ENCODE measurements around the gene CTPS1. TPM values are rescaled to one million over a fixed set of nuclear protein-coding genes. Genes with fewer than 3 reads are reported as not detected.

CTPS1 gene
- total and polyA plus RNA-seq, 2 of the 13 experiments (the other 11 are each of a cell fraction or from before 2014, with no cell fraction given), result 9.6 to 42.8 TPM

DNA sequence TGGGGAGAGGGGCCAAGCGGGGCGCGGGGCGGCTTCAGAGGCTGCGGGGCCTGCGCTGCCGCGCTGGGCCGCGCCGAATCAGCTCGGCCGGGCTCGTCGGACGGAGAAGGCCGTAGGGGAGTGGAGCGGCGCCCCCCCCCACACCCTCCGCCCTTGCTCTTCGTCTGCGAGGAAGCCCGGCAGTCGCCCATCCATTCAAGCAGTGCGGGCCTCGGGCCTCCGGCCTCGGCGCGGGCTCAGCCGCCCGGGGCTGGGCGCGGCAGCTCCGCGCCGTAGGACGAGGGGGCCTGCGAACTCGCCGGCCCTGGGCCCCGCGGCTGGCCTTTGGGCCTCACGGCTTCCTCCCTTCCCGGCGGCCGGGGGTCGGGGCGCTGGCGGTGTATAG is 564 bp downstream of the CTPS1 start (continued):
- TF ChIP-seq, protein P1, sequence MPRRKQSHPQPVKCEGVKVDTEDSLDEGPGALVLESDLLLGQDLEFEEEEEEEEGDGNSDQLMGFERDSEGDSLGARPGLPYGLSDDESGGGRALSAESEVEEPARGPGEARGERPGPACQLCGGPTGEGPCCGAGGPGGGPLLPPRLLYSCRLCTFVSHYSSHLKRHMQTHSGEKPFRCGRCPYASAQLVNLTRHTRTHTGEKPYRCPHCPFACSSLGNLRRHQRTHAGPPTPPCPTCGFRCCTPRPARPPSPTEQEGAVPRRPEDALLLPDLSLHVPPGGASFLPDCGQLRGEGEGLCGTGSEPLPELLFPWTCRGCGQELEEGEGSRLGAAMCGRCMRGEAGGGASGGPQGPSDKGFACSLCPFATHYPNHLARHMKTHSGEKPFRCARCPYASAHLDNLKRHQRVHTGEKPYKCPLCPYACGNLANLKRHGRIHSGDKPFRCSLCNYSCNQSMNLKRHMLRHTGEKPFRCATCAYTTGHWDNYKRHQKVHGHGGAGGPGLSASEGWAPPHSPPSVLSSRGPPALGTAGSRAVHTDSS (CRISPR knock-in tag; conservative IDR thresholded peaks at IDR 0.05), result no peak
- no peak for TF ChIP-seq PAF1 (CRISPR knock-in tag; IDR thresholded peaks at IDR 0.05)
- TF ChIP-seq, protein P2, sequence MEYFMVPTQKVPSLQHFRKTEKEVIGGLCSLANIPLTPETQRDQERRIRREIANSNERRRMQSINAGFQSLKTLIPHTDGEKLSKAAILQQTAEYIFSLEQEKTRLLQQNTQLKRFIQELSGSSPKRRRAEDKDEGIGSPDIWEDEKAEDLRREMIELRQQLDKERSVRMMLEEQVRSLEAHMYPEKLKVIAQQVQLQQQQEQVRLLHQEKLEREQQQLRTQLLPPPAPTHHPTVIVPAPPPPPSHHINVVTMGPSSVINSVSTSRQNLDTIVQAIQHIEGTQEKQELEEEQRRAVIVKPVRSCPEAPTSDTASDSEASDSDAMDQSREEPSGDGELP (IDR thresholded peaks at IDR 0.05; ENCODE audit: borderline replicate concordance, low read depth), result no peak
- no peak for TF ChIP-seq FOXP1 (IDR thresholded peaks at IDR 0.05)
- no peak for TF ChIP-seq FOXP1 (CRISPR knock-in tag; IDR thresholded peaks at IDR 0.05)
- TF ChIP-seq CEBPB (IDR thresholded peaks at IDR 0.05; ENCODE audit: borderline replicate concordance, low read depth, low read length), result no peak
- TF ChIP-seq, protein P3, sequence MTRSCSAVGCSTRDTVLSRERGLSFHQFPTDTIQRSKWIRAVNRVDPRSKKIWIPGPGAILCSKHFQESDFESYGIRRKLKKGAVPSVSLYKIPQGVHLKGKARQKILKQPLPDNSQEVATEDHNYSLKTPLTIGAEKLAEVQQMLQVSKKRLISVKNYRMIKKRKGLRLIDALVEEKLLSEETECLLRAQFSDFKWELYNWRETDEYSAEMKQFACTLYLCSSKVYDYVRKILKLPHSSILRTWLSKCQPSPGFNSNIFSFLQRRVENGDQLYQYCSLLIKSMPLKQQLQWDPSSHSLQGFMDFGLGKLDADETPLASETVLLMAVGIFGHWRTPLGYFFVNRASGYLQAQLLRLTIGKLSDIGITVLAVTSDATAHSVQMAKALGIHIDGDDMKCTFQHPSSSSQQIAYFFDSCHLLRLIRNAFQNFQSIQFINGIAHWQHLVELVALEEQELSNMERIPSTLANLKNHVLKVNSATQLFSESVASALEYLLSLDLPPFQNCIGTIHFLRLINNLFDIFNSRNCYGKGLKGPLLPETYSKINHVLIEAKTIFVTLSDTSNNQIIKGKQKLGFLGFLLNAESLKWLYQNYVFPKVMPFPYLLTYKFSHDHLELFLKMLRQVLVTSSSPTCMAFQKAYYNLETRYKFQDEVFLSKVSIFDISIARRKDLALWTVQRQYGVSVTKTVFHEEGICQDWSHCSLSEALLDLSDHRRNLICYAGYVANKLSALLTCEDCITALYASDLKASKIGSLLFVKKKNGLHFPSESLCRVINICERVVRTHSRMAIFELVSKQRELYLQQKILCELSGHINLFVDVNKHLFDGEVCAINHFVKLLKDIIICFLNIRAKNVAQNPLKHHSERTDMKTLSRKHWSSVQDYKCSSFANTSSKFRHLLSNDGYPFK (CRISPR knock-in tag; IDR thresholded peaks at IDR 0.05; ENCODE audit: borderline replicate concordance), result no peak
- no peak for TF ChIP-seq ZNF552 (CRISPR knock-in tag; IDR thresholded peaks at IDR 0.05; ENCODE audit: borderline replicate concordance)
- TF ChIP-seq JUND (CRISPR knock-in tag; IDR thresholded peaks at IDR 0.05), result no peak
- TF ChIP-seq, protein P4, sequence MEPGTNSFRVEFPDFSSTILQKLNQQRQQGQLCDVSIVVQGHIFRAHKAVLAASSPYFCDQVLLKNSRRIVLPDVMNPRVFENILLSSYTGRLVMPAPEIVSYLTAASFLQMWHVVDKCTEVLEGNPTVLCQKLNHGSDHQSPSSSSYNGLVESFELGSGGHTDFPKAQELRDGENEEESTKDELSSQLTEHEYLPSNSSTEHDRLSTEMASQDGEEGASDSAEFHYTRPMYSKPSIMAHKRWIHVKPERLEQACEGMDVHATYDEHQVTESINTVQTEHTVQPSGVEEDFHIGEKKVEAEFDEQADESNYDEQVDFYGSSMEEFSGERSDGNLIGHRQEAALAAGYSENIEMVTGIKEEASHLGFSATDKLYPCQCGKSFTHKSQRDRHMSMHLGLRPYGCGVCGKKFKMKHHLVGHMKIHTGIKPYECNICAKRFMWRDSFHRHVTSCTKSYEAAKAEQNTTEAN (CRISPR knock-in tag; conservative IDR thresholded peaks at IDR 0.05), result no peak
- TF ChIP-seq CHD4 (IDR thresholded peaks at IDR 0.05; ENCODE audit: borderline replicate concordance, low read length), result no peak
- no peak for TF ChIP-seq ZNF577 (CRISPR knock-in tag; IDR thresholded peaks at IDR 0.05; ENCODE audit: borderline replicate concordance, low read depth)
- no peak for TF ChIP-seq ZNF44 (CRISPR knock-in tag; IDR thresholded peaks at IDR 0.05)
- no peak for TF ChIP-seq KLF9 (CRISPR knock-in tag; IDR thresholded peaks at IDR 0.05; ENCODE audit: low read depth)
- TF ChIP-seq, protein P5, sequence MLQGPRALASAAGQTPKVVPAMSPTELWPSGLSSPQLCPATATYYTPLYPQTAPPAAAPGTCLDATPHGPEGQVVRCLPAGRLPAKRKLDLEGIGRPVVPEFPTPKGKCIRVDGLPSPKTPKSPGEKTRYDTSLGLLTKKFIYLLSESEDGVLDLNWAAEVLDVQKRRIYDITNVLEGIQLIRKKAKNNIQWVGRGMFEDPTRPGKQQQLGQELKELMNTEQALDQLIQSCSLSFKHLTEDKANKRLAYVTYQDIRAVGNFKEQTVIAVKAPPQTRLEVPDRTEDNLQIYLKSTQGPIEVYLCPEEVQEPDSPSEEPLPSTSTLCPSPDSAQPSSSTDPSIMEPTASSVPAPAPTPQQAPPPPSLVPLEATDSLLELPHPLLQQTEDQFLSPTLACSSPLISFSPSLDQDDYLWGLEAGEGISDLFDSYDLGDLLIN (CRISPR knock-in tag; IDR thresholded peaks at IDR 0.05; ENCODE audit: borderline replicate concordance), result no peak
- no peak for TF ChIP-seq ZNF556 (CRISPR knock-in tag; IDR thresholded peaks at IDR 0.05; ENCODE audit: borderline replicate concordance)
- TF ChIP-seq, protein P6, sequence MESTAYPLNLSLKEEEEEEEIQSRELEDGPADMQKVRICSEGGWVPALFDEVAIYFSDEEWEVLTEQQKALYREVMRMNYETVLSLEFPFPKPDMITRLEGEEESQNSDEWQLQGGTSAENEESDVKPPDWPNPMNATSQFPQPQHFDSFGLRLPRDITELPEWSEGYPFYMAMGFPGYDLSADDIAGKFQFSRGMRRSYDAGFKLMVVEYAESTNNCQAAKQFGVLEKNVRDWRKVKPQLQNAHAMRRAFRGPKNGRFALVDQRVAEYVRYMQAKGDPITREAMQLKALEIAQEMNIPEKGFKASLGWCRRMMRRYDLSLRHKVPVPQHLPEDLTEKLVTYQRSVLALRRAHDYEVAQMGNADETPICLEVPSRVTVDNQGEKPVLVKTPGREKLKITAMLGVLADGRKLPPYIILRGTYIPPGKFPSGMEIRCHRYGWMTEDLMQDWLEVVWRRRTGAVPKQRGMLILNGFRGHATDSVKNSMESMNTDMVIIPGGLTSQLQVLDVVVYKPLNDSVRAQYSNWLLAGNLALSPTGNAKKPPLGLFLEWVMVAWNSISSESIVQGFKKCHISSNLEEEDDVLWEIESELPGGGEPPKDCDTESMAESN (CRISPR knock-in tag; conservative IDR thresholded peaks at IDR 0.05), result no peak
- TF ChIP-seq ZSCAN9 (CRISPR knock-in tag; IDR thresholded peaks at IDR 0.05; ENCODE audit: borderline replicate concordance), result no peak
- 0 out of 2 replicates have a peak, but pooled peaks have one; percentile 30 for TF ChIP-seq ZC3H13 (CRISPR knock-in tag; IDR thresholded peaks at IDR 0.05)
- peak; percentile 19 for TF ChIP-seq ASH2L (IDR thresholded peaks at IDR 0.05; ENCODE audit: insufficient read length, low read depth, low read length)
- no peak for TF ChIP-seq ZNF484 (CRISPR knock-in tag; IDR thresholded peaks at IDR 0.05; ENCODE audit: borderline replicate concordance, low read depth)
- no peak for TF ChIP-seq ARID2 (CRISPR knock-in tag; IDR thresholded peaks at IDR 0.05; ENCODE audit: borderline replicate concordance)
